Esophagus muscularis mucosa (tissue), 3 donors: Measurements from ENCODE around the gene PRMT7.

ENCODE experiments used
- EP300 ChIP-seq: sonication (generic); formaldehyde crosslinking; IDR thresholded peaks from one replicate; pipeline ENCODE4 v1.6.1; 2017; ENCODE audit warnings: antibody characterized with exemption
- TF ChIP-seq, protein P1 (sequence below), 3 experiments: fragments of 200-600 bp in 2 of 3; fragments of 450-650 bp in 1 of 3; sonication (generic) in 2 of 3; IDR thresholded peaks; one replicate each; pipeline ENCODE4 v1.5.1; 2017 to 2019; ENCODE audit warnings: antibody characterized with exemption in 3 of 3, mild to moderate bottlenecking in 2 of 3, moderate library complexity in 1 of 3

DNA sequence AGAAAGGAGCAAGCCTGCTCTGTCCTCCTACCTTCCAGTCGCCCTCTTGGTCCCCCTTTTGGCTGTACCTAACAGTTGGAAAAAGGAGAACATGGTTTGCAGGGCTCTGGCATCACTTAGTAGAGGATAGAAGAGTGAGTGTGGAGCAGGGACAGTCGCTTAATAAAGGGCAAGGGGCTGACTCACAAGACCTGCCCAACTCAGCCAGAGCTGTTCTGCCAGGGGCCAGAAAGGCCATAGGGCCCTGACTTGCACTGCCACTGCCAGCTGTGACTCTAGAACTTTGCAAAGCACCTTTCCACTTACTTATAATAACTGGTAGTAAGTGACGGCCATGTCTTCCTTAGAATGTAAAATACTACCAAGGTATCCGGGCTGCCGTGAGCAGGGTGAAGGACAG lies 13.5 kb downstream of the PRMT7 start:
- TF ChIP-seq EP300: no peak
- TF ChIP-seq, protein P1, sequence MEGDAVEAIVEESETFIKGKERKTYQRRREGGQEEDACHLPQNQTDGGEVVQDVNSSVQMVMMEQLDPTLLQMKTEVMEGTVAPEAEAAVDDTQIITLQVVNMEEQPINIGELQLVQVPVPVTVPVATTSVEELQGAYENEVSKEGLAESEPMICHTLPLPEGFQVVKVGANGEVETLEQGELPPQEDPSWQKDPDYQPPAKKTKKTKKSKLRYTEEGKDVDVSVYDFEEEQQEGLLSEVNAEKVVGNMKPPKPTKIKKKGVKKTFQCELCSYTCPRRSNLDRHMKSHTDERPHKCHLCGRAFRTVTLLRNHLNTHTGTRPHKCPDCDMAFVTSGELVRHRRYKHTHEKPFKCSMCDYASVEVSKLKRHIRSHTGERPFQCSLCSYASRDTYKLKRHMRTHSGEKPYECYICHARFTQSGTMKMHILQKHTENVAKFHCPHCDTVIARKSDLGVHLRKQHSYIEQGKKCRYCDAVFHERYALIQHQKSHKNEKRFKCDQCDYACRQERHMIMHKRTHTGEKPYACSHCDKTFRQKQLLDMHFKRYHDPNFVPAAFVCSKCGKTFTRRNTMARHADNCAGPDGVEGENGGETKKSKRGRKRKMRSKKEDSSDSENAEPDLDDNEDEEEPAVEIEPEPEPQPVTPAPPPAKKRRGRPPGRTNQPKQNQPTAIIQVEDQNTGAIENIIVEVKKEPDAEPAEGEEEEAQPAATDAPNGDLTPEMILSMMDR (IDR thresholded peaks at IDR 0.05): no peak
